ENCODE measurements around the gene FCN3.

The FCN3 gene

DNA sequence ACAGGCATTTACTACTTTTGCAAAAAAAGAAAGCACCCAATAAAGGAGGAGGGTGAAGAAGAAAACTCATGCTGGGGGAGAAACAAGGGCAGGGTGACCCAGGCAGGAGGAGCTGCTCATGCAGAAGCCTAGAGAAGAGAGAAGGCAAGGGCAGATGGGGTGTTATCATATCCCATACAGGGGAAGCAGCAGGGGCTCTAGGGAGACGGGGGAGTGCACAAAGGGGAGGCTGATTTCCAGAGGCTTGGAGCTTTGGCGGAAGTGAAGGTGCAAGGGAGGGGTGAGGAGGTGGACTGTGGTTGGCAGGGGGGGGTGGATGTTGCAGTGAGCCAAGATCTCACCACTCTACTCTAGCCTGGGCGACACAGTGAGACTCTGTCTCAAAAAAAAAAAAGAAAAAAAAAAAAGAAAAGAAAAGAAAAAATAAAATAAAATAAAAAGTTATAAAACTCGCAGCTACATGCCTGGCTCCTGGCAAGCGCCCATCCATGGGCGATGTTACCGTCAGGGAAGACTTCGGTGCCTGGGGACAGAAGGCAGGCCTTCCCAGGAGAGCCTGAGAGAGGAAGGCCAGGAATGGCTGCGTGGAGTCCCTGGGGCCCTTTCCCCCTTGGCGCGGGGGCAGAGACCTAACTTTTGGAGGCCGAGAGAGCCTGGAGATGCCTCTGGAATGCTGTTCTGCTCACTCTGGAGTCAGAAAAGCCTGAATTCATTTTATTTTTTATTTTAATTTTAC lies 3.3 kb upstream of the FCN3 start:
- no peaks in the 10 kb centered on the region for H3K36me3 ChIP-seq (ENCODE audit: insufficient read depth, low read length)
- no peaks in the 10 kb centered on the region for H3K9me3 ChIP-seq (ENCODE audit: control insufficient read depth, insufficient read depth, low read length)
- no peaks in the 10 kb centered on the region for H3K4me1 ChIP-seq (ENCODE audit: insufficient read depth, low read length)
- H3K9ac ChIP-seq (ENCODE audit: low read depth, low read length): no peak overlapping the region

DNA sequence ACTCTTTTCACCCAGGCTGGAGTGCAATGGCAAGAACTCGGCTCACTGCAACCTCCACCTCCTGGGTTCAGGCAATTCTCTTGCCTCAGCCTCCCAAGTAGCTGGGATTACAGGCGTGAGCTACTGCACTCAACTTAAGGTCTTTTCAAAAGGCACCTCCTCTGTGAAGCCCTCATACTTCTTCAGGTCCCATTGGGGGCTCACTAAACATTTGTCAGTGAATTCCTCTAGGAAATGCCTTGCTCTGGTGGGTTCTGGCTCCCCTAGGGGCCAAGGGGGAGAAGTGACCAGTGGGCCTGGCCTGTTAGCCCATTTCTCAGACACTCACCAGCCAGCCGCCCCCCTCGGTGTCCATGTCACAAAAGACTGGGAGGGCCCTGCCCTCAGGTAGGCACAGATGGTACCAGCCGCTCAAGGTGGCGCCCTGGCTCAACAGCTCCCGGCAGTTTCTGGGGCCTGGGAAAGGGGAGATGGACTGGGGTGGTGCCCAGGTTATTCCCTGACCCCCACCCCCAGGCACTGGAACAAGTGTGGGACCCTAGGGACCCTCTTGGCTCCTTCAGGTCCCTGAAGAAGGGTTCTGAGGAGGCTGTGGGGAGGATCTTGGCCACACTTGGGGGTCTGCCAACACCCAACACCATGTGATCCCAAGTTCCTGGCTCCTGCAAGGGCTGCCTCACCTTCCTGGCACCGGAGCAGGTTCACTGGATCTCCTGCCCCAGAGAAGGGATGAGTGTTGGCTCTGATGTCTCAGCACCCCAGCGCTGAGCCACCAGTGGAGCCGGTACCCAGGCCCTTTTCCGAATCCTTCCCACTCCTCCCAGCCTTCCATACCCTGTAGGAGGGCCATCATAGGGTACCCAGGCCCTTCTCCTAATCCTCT lies 1.6 kb downstream of the FCN3 start:
- Histone ChIP-seq H3K9ac (ENCODE audit: low read depth, low read length) (no peak overlapping the region), H3K4me1 (ENCODE audit: insufficient read depth, low read length) (no peaks in the 10 kb centered on the region; the same call in 1 of the 2 replicates), H3K9me3 (ENCODE audit: control insufficient read depth, insufficient read depth, low read length) (no peaks in the 10 kb centered on the region), H3K36me3 (ENCODE audit: insufficient read depth, low read length) (no peaks in the 10 kb centered on the region)

DNA sequence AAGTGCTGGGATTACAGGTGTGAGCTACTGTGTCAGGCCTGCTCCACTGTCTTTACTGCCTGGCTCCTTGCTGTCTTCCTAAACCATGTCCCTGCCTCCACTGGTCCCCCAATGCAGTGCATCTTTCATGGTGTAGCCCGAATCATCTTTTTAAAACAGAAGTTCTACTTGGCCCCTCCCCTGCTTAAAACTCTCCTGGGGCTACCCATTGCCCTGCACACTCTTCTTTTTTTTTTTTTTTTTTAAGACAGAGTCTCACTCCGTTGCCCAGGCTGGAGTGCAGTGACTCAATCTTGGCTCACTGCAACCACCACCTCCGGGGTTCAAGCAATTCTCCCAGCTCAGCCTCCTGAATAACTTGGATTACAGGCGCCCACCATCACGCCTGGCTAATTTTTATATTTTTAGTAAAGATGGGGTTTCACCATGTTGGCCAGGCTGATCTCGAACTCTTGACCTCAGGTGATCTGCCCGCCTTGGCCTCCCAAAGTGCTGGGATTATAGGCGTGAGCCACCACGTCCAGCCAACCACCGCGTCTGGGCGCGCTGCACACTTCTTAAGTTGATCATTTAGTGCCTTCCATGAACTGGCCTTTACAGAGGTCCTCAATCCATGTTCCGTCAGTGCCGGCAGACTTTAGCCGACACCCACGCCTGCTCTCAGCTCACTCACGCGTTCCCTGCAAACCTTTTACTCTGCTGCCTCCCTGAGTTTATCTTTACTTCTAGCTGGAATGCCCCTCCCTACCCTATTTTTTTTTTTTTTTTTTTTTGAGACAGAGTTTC lies 2.4 kb downstream of the FCN3 start:
- Histone ChIP-seq H3K4me1 (ENCODE audit: insufficient read depth, low read length) (peaks cover 3% of the 10 kb centered on the region; the same call in 1 of the 2 replicates), H3K9me3 (ENCODE audit: control insufficient read depth, insufficient read depth, low read length) (no peaks in the 10 kb centered on the region), H3K36me3 (ENCODE audit: insufficient read depth, low read length) (no peaks in the 10 kb centered on the region), H3K9ac (ENCODE audit: low read depth, low read length) (no peak overlapping the region)

DNA sequence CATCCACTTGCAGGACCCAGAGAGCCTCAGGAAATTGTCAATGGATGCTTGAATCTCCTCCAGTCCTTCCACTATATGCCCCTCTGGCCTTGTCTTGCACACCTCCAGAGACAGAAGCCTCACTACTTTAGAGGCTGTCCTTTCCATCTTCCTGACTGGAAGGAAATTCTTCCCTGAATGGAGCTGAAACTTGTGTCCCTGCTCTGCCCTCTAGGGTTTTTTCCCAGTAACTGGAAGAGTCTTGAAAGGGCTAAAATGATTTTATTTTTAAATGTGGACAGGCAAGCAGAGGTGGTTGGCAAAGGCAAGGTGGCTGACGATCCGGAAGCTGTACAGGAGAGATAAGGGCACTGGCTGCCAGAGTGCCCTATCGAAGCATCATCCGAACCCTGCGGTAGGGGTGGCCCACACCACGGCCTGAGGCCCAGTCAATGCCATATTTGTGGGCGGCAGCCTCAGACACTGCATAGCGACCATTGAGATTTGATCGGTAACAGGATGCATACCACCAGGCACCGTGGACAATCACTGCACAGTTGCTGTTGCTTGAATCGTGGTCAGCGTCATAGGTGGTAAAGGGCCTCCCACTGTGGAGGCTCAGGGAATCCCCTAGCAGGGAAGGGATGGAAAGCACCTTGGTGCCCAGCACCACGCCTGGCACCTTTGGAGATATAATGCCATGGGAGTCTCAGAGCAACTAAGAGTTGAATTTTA lies 5.6 kb downstream of the FCN3 start:
- Histone ChIP-seq H3K9ac (ENCODE audit: low read depth, low read length) (no peak overlapping the region), H3K9me3 (ENCODE audit: control insufficient read depth, insufficient read depth, low read length) (no peaks in the 10 kb centered on the region), H3K36me3 (ENCODE audit: insufficient read depth, low read length) (no peaks in the 10 kb centered on the region), H3K4me1 (ENCODE audit: insufficient read depth, low read length) (peaks cover 16% of the 10 kb centered on the region)

DNA sequence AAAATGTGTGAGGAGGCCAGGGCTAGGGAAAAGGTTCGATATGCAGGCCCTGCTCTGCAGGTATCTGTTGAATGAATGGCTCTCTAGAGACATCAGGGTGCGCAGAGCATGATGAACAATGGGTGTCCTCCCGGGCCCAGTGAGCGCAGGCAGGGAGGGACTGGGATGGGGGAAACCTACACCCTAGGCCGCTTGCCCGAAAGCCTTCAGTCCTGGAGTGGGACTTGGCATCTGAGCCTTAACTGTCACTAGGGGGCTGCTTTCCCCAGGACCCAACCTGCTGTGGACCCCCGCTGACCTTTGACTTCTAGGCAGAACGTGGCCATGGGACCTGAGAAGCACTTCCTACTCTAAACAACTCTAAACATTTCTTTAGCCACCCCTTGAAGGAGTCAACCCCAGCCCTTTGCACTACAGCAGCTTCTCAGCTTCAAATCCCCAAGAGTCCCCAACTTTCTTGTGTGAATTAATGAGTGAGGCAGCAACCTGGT lies 7.4 kb downstream of the FCN3 start:
- H3K4me1 ChIP-seq (ENCODE audit: insufficient read depth, low read length): peaks cover 16% of the 10 kb centered on the region
- H3K9me3 ChIP-seq (ENCODE audit: control insufficient read depth, insufficient read depth, low read length): no peaks in the 10 kb centered on the region
- peak overlapping the region; percentile 67 for H3K9ac ChIP-seq (ENCODE audit: low read depth, low read length)
- no peaks in the 10 kb centered on the region for H3K36me3 ChIP-seq (ENCODE audit: insufficient read depth, low read length)

DNA sequence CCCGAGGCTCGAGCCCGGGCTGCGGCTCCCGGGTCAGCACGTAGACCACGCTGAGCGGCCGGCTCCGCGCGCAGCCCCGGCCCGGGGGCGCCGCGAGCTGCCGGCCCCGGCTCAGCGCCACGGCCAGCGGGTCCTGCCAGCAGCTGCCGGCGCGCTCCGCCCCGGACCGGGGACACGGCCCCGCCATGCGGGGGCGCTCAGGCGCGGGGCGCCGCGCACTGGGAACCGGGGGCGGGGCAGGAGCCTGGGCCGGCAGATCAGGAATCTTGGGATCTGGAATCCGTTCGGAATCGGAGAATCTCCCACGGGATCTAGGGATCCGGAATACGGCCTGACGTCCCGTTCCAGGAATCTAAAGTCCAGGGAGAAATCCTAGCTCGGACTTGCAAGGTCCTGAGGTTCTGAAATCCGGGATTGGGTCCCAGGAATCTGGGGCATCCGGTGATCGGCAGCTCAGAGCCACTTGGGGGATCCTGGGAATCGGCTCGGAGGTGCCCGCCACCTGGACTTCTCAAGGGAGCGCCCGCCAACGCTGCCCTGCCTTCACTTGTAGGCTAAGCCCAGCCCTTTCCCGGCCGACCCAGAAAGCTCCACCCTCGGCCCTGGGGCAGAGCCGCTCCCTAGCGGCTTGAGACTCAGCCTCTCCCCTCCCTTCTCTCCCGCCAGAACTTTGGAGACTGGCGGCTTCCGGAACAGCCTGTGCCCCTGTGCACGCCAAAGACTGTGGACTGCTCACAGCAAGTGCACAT lies 8.0 kb downstream of the FCN3 start, which contains the start of gene MAP3K6:
Gene MAP3K6, minus strand, starts transcription at position 551 of the 749 bp plus-strand sequence. Its CDS starts 364 bp downstream, at position 187.
- H3K36me3 ChIP-seq (ENCODE audit: insufficient read depth, low read length): no peaks in the 10 kb centered on the region
- H3K9me3 ChIP-seq (ENCODE audit: control insufficient read depth, insufficient read depth, low read length): no peaks in the 10 kb centered on the region
- H3K4me1 ChIP-seq (ENCODE audit: insufficient read depth, low read length): peaks cover 16% of the 10 kb centered on the region
- peak within 1 kb of the TSS; percentile 67 for H3K9ac ChIP-seq (ENCODE audit: low read depth, low read length)

DNA sequence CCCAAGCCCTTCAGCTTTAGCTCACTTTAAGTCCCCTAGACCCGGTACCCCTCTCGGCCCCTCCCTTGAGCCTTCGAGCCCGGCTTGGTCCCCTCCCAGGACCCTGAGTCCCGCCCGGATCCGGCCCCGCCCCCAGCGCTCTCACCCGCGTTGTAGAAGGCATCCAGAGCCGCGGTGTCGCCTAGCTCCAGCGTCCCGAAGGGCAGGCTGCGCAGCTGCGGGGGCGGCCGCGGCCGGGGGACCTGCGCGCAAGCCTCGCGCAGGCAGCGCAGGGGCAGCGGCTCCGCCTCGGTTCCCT lies 8.6 kb downstream of the FCN3 start:
- Histone ChIP-seq H3K4me1 (ENCODE audit: insufficient read depth, low read length) (peaks cover 16% of the 10 kb centered on the region), H3K9ac (ENCODE audit: low read depth, low read length) (peak overlapping the region; percentile 67)

DNA sequence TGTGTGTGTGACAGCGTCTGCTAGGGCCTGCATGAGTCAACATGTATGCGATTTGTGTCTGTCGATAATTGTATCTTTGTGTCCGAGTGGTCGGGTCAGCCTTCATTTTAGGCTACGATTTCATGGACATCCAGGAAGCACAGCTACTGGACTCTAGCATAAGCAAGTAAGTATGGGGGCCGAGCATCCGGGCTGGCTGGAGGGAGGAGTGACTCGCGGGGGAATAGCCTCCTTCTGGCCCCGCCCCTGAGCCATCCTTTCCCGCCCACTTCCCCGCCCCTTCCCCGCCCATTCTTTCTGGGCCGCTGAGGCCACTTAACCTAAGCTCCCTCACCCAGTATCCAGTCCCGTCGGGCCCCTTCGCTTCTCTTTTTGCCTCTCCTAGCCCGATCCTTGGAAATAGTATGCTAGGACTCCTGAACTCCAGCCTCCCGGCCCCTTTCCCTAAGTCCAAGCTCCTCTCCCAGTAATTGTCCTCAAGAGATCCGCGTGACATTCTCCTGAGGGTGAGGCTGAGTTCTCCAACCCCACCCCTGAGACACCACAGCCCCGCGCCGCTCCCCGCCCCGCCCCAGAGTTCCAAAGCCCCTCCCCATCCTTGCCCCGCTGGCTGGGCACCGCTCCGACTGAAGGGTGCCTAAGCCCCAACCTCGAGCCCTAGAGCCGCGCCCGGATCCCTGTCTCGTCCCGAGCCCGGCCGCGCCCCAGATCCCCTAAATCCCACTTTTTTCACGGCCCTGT lies 9.1 kb downstream of the FCN3 start:
- peak overlapping the region; percentile 67; the same call in 1 of the 2 replicates for H3K9ac ChIP-seq (ENCODE audit: low read depth, low read length)

More for the DNA sequence above, 8.6 kb downstream of the FCN3 start:
- Histone ChIP-seq H3K9me3 (ENCODE audit: control insufficient read depth, insufficient read depth, low read length) (no peaks in the 10 kb centered on the region), H3K36me3 (ENCODE audit: insufficient read depth, low read length) (no peaks in the 10 kb centered on the region)

DNA sequence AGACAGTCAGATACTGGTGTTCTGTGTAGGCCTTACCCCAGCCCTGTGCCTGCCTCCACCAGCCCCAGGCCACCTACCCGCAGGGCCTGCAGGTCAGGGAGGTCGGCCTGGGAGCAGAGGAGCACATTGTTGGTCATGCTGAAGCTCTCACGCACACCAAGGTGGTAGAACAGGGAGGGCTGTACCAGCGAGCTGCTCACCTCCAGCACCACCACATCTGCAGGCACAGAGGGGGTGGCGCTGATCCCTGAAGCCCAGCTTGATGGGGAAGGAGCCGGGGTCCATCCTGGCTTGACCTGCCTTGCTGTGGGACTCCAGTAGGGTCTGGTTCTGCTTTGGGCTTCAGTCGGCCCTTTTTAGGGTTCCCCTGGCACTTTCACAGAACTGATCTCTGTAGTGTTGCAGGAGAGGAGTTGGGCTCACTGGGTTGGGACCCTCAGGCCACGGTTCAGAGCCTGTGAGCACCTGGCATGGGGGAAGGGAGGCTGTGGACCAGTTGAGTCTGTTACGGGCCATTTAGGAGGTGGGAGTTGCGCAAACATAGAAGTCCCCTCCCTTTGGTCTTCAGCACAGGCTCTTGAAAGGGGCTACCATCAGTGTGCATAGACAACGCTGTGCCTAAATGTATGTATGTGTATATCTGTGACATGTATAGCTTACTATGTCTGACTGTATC lies 9.8 kb downstream of the FCN3 start:
- peaks cover 16% of the 10 kb centered on the region for H3K4me1 ChIP-seq (ENCODE audit: insufficient read depth, low read length)
- no peak overlapping the region for H3K9ac ChIP-seq (ENCODE audit: low read depth, low read length)
- no peaks in the 10 kb centered on the region for H3K36me3 ChIP-seq (ENCODE audit: insufficient read depth, low read length)
- no peaks in the 10 kb centered on the region for H3K9me3 ChIP-seq (ENCODE audit: control insufficient read depth, insufficient read depth, low read length)

More for the DNA sequence above, 9.1 kb downstream of the FCN3 start:
- no peaks in the 10 kb centered on the region for H3K9me3 ChIP-seq (ENCODE audit: control insufficient read depth, insufficient read depth, low read length)
- H3K36me3 ChIP-seq (ENCODE audit: insufficient read depth, low read length): no peaks in the 10 kb centered on the region
- H3K4me1 ChIP-seq (ENCODE audit: insufficient read depth, low read length): peaks cover 16% of the 10 kb centered on the region

DNA sequence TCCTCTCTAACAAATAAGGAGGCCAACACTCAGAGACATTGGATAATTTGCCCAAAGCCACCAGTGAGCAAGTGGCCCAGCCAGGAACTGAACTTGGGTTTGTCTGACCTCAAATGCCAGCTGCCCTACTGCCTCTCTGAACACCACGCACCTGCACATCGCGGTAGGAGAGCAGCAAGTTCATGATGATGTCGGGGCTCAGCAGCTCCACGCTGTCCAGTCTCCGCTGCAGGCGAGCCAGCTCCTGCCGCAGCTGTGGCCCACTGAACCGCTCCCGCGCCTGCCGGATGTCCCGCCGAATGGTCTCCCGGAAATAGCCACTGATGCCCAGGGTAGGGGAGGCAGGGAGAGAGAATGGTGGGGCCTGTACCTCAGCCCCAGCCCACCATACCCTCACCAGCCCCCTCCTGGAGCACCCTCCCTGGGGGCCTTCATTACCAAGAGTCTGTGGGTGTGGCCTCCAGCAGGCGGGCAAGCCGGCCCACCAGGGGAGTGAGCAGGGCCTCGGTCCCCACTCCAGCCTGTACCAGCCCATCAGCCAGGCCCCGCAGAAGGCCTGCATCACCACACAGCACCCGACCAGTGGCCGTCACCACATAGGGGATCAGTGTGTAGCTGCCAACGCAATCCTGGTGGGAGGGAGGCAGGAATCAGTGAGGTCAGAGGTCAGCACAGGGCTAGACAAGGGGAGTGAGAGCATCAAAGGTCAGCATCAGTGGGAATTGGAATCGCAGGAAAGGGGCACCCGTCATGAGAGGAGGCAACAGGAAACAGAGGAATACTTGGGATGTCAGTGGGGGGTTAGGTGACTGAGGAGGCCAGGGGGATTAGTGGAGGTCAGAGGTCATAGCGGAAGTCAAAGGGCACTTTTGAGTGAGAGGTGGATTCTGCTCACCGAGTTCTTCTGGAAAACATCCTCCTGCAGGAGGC lies 10.6 kb downstream of the FCN3 start:
- Histone ChIP-seq H3K9ac (ENCODE audit: low read depth, low read length) (no peak overlapping the region), H3K4me1 (ENCODE audit: insufficient read depth, low read length) (peaks cover 23% of the 10 kb centered on the region), H3K36me3 (ENCODE audit: insufficient read depth, low read length) (no peaks in the 10 kb centered on the region), H3K9me3 (ENCODE audit: control insufficient read depth, insufficient read depth, low read length) (no peaks in the 10 kb centered on the region)

DNA sequence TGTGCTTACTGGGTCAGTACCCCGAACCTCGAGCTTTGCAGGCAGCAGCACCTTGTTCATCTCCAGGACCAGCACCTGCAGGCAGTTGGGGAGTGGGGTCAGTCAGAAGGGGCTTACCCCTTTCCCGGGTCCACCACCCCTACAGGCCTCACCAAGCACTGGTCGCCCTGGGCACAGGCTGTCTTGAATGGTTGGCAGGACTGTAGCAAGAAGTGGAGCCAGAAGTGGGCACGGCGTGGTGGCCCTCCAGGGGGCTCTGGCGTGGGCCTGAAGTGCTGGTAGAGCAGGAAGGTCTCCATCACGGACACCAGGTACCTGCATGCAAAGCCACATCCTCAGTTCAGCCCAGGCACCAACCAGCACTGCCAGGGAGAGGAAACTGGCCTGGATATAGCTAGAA lies 13.1 kb downstream of the FCN3 start:
- H3K9me3 ChIP-seq (ENCODE audit: control insufficient read depth, insufficient read depth, low read length): no peaks in the 10 kb centered on the region
- peaks cover 23% of the 10 kb centered on the region for H3K4me1 ChIP-seq (ENCODE audit: insufficient read depth, low read length)
- no peaks in the 10 kb centered on the region for H3K36me3 ChIP-seq (ENCODE audit: insufficient read depth, low read length)
- H3K9ac ChIP-seq (ENCODE audit: low read depth, low read length): no peak overlapping the region

DNA sequence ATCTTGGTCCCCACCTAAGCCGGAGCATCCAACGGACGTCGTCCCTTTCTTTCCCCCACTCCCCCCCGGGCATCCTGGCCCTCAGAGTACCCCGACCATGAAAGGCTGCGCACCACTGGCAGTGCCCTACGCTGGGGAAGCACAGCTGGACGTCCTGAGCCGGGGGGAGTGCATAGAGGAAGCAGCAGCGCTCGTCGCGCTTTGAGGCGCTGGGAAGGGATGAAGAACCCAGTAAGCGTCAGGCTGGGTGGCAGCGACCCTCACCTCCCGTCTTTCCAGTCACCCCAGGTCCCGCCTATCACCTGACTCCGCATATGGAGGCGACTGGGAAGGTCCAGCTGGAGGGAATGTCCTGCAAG lies 13.6 kb downstream of the FCN3 start:
- H3K9ac ChIP-seq (ENCODE audit: low read depth, low read length): peak overlapping the region; percentile 83
- peaks cover 28% of the 10 kb centered on the region for H3K4me1 ChIP-seq (ENCODE audit: insufficient read depth, low read length)
- H3K36me3 ChIP-seq (ENCODE audit: insufficient read depth, low read length): no peaks in the 10 kb centered on the region
- no peaks in the 10 kb centered on the region for H3K9me3 ChIP-seq (ENCODE audit: control insufficient read depth, insufficient read depth, low read length)
